CD4-positive, alpha-beta T cell treated with Interleukin-4 for 4 hours (primary cell): Measurements from ENCODE around the gene RAX2.

Experiments used
- DNase-seq: peaks from one replicate; pipeline ENCODE4 v3.0.0-alpha.2; 2020

RAX2 gene

DNA sequence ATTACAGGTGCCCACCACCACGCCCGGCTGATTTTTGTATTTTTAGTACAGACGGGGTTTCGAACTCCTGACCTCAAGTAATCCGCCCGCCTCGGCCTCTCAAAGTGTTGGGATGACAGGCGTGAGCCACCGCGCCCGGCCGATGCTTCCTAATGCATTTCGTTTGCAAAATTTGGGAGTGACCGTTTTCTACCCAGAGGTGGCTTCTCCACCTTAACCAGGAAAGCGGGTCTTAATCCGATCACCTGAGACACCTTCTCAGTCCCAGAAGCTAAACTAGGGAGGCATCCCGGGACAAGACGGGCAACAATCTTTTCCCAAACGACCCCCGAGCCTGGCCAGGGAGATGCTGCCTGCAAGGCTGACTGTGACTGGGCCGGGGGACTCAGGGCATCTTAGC lies 29.0 kb upstream of the RAX2 start:
- no peak for DNase-seq

DNA sequence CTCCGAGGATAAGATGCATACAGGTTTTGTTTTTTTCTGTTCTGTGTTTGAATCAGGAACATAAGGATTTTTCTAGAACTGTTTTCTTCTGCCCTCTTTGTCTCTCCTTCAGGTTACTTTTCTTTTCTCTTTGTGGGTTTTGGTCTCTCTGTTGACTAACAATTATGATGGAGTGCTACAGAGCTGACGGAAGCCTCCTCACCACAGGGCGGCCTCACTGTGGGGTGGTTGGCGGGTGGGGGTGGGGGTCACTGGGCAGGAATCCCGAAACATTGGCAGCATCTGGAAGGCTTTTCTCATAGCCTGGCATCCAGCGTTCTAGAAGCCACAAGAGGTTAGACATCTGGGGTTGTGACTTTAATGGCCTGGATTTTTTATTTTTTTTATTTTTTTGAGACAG lies 26.1 kb upstream of the RAX2 start:
- peak; percentile 58 for DNase-seq

DNA sequence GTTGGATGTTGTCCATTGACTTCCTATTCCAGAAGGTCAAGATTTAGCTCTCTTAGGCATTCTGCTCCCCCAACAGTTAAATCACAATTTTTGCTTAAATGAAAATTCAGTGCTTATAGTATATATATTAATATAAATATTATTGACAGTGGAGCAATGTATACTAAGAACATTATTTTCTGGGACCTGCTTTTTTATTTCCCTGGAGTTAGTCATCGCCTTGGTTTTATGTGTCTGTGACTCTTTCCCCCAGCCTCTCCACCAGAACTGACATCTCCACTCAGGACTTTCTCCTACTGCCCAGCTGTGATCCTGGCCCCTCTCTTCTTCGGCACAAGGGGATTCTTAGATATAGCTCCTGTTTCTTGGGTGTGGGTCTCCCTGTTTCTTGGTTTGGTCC lies 24.3 kb upstream of the RAX2 start:
- DNase-seq, result no peak

DNA sequence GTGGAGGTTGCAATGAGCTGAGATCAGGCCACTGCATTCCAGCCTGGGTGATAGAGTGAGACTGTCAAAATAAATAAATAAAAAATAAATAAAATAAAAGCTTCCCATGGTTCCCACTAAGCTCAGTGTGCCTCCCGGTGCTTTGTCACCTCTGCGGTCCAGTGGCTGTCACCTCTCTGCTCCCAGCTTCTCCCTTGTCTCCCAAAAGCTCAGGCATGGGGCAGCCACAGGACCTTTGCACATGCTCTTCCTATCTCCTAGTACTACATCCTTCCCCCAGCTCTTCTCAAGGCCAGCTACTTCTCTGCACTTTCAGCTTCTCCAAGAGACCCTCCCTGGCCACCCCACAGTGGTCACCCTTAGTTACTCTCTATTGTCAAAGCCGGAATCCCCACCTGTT lies 21.8 kb upstream of the RAX2 start:
- DNase-seq, result no peak

- no peak for DNase-seq
These were observed 20.1 kb upstream of the RAX2 start for GRCh38 chr19:3792114-3792513.

GRCh38 chr19:3790941-3791340 lies 18.9 kb upstream of the RAX2 start:
- no peak for DNase-seq

DNA sequence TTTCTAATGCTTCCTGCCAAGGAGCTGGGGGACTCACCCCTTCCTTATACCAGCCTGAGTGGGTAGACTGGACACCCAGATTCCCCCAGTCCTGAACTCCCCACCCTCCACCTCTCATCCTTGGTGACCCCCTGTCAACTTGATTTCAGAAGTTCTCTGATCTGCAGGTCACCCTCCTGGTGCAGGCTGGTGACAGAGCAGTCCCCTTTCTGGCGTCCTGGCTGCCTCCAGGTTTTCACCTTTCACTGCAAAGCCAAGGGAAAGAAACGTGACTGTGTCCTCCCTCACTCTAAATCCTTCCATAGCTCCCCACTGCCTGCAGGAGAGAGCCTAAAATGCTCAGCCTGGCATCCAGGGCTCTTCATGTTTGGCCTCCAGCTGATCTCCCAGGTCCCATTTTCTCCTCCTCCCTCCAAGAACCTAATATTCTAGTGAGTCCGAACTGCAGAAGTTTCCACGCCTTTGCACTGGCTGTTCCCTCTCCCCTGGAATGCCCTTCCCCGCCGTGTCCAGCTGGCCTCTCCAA lies 18.2 kb upstream of the RAX2 start:
- DNase-seq, result no peak

DNA sequence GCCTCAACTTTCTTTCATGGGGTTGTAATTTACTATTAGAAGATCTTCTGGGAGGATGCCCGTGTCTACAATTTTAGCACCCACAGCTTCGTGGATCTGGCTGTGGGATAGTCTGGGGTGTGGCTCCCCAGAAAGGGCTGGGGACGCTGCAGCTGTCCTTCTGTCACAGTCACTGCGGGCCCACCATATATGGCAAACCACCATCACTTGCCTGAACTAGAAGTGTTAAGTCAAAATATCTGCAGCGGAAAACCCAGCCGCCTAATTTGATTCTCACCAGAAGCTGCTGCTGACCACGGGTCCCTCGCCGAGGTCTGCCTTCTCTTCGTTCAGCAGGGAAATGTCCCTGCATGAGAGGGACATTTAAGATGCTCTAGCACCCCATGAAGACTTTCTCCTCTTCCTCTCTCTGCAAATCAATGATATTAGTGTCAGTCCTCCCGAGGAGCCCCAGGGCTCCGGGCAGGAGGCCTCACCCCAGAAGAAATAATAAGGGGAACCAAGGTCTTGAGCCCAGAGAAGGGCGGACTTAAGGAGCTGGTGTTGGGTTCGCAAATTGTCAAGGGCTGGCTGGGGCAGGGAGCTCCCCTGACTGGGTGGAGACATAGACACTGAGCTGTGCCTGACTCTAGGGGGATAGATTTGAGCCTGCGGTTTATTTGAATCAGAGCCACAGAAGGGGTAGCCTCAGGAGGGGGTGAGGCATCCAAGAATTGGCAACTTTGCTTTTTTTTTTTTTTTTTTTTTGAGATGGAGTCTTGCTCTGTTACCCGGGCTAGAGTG lies 17.2 kb upstream of the RAX2 start:
- DNase-seq, result peak; percentile 57

DNA sequence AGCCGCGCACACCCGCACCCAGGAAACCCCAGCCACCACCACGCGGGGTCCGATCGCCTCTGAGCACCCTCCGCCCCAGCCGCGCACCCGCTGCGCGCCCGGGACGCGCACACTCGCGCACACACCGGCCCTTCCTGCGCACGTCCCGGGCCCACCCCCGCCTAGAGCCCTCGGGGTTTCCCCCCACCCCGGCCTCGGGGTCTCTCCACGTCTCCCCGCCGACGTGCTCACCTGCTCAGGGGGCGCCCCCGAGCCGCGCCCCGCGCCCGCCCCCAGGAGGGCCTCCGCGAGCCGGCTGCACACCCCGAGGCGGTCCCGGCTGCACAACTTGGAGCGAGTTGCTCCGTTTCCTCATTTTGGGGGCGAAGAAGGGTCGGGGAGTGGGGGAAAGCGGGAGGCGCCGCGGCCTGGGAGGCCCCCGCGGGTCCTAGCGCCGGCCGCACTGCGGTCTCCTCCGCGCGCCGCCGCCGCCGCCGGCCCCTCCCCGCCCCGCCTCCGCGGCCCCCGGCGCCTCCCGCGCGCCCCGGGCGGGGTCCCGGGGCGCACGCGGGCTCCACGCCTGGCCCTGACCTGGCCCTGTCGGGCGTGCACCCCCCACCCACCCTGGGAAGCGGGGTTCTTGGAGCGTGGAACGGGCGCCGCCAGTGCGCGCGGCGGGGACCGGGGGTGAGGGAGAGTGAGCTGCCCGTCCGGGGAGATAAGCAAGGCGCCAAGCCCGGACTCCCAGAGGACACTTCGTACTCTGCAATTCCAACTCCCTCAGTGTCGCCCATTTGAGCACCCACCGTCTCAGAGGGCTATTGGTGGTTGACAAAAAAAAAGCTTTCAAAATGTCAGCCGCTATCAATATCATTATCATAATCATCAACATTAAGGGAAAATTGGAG lies 14.2 kb upstream of the RAX2 start, which contains the start of gene MATK:
Gene MATK, minus strand, starts transcription at position 444 of the 887 bp plus-strand sequence. CDS start 1,246 bp downstream, outside the sequence.
- no peak for DNase-seq

- no peak for DNase-seq
These were observed 13.5 kb upstream of the RAX2 start for GRCh38 chr19:3785451-3785937.

GRCh38 chr19:3784607-3785450 lies 12.8 kb upstream of the RAX2 start:
- DNase-seq, result no peak

GRCh38 chr19:3783660-3784584 lies 11.9 kb upstream of the RAX2 start:
- no peak for DNase-seq

GRCh38 chr19:3782903-3783302 lies 10.9 kb upstream of the RAX2 start:
- DNase-seq, result no peak

DNA sequence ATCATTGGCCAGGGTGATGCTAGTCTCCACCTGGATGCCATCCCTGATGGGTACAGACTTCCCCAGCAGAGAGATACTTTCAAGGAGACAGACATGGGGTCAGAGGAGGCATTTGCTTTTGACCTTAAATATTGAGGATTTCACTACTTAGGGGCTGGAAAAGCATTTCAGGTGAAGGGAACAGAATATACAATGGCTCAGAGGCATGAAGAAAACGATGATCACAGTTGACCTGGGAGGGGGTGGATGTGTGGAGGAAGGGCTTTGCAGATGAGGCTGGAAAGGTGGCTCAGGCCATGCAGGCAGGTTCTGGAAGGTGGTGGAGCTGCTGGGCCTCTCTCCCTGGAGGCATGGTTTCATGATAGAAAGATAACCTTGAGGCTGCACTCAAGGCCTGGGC lies 10.3 kb upstream of the RAX2 start:
- DNase-seq, result no peak

GRCh38 chr19:3781603-3782002 lies 9.6 kb upstream of the RAX2 start:
- no peak for DNase-seq

- DNase-seq, result no peak
These were observed 8.8 kb upstream of the RAX2 start for GRCh38 chr19:3780786-3781304.

DNA sequence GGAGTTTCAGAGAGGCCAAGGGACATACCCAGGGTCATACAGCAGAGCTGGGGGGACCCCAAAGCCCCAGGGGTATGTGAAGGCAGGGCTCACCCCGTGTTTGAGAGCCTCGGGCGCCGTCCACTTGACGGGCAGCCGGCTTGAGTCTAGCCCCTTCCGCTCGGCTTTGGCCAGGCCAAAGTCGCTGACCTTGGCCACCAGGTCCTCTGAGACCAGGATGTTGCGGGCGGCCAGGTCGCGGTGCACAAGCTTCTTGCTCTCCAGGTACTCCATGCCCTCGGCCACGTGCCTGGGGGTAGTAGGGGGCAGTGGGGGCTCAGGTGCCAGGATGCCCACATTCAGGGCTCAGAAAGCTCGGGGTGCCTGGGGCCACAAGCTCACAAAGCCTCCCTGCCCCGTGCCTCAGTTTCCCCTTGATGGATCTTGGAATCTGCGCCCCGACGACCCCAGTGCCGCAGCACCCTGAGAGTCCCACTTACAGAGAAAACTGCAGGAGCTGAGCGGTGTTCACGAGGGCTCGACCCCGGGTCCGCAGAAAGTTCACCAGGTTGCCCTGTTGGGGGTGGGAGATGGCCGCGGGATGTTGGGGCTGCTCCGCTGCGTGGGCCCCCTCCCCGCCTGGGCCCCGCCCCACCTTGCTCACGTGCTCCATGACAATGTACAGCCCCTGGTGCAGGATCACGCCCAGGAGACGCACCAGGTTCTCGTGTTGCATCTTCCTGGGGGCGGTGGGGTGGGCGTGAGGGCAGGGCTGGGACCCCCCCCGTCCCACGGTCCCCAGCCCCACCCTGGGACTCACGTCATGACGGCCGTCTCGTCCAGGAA lies 7.1 kb upstream of the RAX2 start:
- DNase-seq, result no peak

DNA sequence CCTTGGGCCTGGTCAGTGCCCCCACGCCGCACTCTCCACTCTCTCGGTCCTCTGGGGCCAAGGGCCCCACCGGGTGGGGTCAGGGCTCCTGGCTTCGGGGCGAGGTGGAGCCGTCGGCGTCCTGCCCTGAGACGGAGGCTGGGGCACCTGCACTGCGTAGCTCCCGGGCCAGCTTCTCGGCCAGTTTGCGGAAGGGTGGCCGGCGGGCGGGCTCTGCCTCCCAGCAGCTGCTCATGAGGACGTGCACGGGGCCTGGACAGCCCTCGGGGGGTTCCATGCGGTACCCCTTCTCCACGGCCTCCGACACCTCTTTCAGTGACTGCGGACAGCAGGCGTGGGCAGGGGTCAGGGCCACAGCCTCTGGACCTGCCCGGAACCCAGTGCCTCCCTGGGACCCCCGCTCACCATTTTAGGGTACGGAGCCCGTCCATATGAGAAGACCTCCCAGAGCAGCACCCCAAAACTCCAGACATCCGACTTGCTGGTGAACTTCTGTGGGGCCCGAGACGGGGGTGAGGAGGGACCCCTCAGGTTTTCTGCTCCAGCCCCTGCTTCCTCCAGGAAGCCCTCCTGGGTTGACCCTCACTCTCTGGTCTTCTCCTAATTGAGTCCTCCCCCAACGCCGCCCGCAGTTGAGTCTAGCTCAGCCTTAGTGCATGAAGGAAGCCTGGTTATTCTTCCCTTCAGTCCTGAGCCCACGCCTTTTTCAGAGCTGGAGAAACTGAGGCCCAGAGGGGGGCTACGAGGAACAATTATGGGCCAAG lies 6.3 kb upstream of the RAX2 start:
- no peak for DNase-seq

DNA sequence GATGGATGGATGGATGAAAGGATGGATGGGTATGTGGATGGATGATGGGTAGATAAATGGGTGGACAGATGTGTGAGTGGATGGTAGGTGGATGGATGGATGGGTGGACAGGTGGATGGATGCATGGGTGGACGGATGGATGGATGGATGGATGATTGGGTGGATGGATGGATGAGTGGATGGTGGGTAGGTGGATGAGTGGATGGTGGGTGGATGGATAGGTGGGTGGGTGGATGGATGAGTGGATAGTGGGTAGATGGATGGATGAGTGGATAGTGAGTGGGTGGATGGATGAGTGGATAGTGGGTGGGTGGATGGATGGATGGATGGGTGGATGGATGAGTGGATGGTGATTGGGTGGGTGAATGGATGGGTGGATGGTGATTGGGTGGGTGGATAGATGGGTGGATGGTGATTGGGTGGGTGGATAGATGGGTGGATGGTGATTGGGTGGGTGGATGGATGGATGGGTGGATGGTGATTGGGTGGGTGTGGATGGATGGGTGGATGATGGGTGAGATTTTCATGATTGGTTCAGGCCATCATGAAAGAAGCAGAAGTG lies 4.5 kb upstream of the RAX2 start:
- DNase-seq, result no peak
